Left forelimb (tissue), 1 donor: Measurements from ENCODE around the gene WIPF2.
A peak's percentile ranks its signal among the peaks of the same experiment; 100 is the strongest.

ENCODE experiments used
- DNase-seq: peaks from one replicate; pipeline ENCODE4 v3.0.0-alpha.2; 2018; ENCODE audit warnings: low spot score

WIPF2 gene

DNA sequence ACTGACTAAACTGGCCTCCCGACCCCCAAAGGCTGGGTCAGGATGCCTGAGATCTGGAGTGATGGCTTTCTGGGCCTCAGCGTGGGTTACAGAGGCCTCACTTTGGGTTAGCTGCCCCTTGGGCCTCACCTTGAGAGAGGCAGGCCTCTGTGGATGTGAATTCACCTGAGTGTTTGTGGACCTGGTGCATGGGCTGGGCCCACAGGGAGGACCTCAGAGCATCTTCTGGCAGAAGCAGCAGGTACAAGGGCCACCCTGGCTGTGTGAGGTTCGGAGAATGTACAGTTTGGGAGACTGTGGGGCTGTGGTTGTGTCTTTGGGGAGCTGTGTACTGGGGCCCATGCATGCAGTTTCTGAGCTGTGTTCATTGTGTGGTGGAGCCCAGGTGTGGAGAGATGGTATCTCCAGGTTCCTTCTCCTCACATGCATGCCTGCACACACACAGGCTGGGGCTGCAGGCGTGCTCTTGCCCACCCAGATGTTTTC, 108.2 kb downstream of the WIPF2 start:
- DNase-seq: no peak

DNA sequence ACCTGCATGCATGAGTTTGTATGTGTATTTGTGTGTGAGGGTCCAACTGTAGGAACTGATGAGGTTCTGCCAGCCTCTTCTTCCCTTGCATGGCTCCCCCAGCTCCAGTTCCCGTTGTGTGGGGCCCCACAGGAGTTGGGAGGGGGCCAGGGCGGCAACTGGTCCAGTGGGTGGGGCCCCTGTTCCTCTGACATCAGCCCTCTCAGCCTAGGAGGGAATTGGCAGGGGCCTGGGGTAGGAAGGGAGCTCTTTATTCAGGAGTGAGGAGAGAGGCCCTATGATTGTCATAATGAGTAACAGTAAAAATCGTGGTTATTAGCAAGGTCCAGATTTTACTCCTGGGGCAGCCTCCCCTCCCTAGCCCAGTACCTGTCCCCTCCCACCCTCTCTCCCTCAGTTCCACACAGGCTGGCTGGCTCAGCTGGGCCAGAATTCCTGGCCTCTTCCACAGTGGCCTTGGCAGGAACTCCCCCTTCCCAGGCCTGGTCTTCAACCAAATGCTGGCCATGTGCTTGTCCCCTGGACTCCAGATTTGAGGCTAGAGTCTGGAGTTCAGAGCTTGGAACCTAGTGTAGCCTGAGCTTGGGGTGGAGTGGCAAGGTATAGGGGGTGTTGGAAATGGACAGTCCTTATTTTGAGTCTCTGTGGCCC, 108.8 kb downstream of the WIPF2 start:
- DNase-seq: no peak

DNA sequence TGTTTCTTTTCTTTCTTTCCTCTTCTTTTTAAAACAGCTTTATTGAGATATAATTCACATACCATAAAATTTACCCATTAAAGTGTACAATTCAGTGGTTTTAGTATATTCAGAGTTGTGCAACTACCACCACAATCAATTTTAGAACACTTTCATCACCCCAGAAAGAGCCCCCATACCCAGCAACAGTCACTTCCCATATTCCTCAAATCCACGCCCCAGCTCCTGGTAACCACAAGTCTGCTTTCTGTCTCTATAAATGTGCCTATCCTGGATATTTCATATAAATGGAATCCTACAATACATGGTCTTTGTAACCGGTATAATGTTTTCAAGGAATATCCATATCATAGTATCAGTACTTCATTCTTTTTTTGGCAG, 109.3 kb downstream of the WIPF2 start:
- DNase-seq: no peak

DNA sequence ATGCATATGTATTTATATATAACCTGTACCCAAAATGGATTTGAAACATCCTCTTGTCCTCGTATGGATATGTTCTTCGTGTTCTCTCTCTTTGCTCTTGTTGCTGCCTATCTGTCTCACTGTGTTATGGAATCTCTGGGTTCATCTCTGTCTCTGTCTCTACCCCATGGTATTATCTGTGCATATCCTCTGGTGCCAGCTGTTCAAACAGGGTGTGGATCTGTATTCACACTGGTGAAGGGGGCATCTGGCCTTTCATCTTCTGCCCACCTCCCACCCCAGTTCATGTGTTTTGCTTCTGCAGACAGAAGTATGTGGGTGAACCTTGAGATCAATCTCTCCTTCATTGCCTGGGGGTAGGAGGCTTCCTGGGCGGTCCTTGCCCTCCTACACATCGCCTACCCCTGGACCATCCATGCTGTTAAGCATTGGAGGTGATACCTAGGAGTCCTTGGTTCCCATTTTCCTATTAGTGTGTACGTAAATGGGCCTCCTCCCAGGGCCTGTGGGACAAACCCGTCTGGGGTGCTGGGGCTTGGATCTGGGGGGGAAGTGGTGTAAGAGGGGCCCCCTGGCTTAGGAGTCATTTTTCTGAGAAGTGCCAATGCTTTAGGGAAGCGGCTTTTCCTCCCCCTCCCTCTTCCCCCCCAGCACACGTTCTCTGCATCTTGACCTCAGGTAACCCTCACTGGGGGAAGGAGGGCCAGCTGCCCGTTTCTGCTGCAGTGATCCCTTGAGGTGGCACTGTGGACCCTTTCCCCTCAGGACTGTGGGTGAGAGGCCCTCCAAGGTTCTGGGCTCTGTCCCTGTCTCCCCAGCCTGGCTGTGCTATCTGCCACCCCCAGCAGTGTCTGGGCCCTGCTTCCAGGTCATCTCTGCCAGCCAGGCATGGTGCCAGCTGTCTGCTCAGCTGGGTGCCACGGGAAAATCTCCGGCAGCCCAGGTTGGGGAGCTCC, 111.0 kb downstream of the WIPF2 start:
- DNase-seq: no peak

DNA sequence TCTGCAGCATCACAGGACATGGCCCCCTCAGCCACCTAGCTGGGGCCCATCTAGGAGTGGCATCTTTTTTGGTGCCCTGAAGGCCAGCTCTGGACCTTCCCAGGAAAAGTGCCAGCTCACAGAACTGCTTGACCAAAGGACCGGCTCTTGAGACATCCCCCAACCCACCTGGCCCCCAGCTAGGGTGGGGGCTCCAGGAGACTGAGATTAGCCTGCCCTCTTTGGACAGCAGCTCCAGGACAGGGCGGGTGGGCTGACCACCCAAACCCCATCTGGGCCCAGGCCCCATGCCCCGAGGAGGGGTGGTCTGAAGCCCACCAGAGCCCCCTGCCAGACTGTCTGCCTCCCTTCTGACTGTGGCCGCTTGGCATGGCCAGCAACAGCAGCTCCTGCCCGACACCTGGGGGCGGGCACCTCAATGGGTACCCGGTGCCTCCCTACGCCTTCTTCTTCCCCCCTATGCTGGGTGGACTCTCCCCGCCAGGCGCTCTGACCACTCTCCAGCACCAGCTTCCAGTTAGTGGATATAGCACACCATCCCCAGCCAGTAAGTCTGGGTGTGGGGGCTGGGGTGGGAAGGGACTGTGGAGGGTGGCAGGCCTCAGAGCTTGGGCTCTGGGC, 111.9 kb downstream of the WIPF2 start:
- no peak for DNase-seq

DNA sequence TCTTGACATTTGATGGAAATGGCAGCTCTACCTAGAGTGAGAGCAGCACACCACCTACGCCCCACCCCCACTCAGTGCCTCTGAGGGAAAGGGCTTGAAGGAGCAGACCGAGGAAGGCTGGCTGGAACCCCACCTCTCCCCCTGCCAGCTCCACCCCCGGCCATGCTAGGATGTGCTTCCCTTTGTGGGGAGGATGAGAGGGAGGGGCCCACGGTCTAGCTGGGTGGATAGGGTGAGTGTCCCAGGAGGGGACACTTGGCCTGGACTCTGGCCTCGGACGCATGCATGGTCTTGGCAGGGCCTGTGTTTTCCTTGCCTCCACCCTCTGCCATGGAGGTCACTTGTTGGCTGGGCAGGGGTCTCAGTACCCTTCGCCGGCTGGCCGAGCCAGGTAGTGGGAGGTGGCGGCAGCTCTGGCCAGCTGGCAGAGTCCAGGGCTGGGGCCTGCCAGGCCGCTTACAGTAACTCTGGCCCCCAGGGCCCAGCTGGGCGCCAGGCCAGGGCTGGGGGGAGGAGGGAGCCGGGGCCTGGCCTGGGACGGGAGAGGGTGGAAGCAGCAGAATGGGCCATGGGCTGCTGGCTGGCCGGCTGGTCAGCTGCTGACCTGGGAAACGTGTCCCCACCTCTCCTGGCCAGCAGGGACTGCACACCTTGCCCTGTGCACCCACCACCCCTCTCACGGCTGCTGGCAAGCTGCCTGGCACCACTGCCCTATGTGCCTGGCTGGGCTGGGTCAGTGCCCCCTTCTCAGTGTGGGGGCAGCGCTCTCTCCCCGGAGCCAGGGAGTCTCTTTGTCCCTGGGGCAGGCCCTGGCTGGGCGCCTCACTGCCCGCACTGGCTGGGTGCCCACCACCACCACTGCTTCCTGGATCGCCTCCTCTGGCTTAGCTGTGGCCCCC, 112.9 kb downstream of the WIPF2 start:
- peak; percentile 92 for DNase-seq
